NT2/D1 (cell line): Measurements from ENCODE around the gene ABHD5.

Experiments
- YY1 ChIP-seq: IDR thresholded peaks from 2 replicates; pipeline ENCODE4 v1.6.1; 2011; ENCODE audit not compliant: insufficient read length, insufficient read depth
- ZNF274 ChIP-seq: IDR thresholded peaks from 2 replicates; pipeline ENCODE4 v1.6.1; 2011; ENCODE audit warnings: mild to moderate bottlenecking, low read depth, low read length

DNA sequence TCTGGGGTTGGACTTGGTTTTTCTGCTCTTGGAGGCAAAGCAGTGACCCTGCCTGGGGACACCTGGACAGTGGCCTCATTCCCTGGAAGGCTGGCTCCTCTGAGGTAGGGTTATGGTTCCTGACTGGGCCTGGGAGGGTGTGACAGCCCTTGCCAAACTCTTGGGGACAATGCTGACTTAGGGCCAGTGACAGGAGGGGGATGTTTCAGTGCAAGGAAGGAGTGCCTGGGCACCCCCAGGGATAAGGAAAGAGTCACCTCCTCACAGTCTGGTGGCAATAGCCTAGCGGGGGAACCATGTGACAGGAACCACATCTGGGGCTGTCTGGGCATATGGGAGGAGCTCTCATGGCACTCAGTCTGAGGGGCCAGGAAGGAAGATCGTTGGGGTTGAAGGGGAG is 91.8 kb downstream of the ABHD5 start:
- TF ChIP-seq YY1 (no peak), ZNF274 (no peak)
